NCI-H1417 (cell line): ENCODE data around the gene KCNAB1.

Experiments used
- DNase-seq, 3 experiments: peaks; one replicate each; lab custom pipeline; 2025; lab: John Stamatoyannopoulos, UW

KCNAB1 gene

GRCh38 chr3:156455839-156456238 lies 335.5 kb downstream of the KCNAB1 start:
- no peak for DNase-seq

GRCh38 chr3:156456771-156457224 lies 336.4 kb downstream of the KCNAB1 start:
- DNase-seq = no peak

- no peak for DNase-seq
Observed at GRCh38 chr3:156459434-156459833, 339.1 kb downstream of the KCNAB1 start.

- DNase-seq = no peak
Observed at GRCh38 chr3:156460206-156460611, 339.8 kb downstream of the KCNAB1 start.

- no peak for DNase-seq
Observed at GRCh38 chr3:156461889-156462288, 341.5 kb downstream of the KCNAB1 start.

- no peak for DNase-seq
Observed at GRCh38 chr3:156463123-156463522, 342.7 kb downstream of the KCNAB1 start.

- DNase-seq = no peak
Observed at GRCh38 chr3:156465194-156465593, 344.8 kb downstream of the KCNAB1 start.

- DNase-seq = no peak
Observed at GRCh38 chr3:156469456-156469855, 349.1 kb downstream of the KCNAB1 start.

GRCh38 chr3:156471431-156471830 lies 351.1 kb downstream of the KCNAB1 start:
- DNase-seq = peak in 2 of 3 experiments; percentile 43 to 52

GRCh38 chr3:156472150-156472549 lies 351.8 kb downstream of the KCNAB1 start:
- DNase-seq = no peak

GRCh38 chr3:156472684-156473083 lies 352.3 kb downstream of the KCNAB1 start:
- DNase-seq = no peak

GRCh38 chr3:156473341-156473740 lies 353.0 kb downstream of the KCNAB1 start:
- DNase-seq = no peak

- DNase-seq = no peak
Observed at GRCh38 chr3:156474560-156475389, 354.4 kb downstream of the KCNAB1 start.

- DNase-seq = no peak
Observed at GRCh38 chr3:156477323-156477722, 356.9 kb downstream of the KCNAB1 start.

- DNase-seq = no peak
Observed at GRCh38 chr3:156478891-156479290, 358.5 kb downstream of the KCNAB1 start.

- no peak for DNase-seq
Observed at GRCh38 chr3:156479604-156480003, 359.2 kb downstream of the KCNAB1 start.

GRCh38 chr3:156480949-156481348 lies 360.6 kb downstream of the KCNAB1 start:
- DNase-seq = no peak

GRCh38 chr3:156483002-156483401 lies 362.6 kb downstream of the KCNAB1 start:
- no peak for DNase-seq

- no peak for DNase-seq
Observed at GRCh38 chr3:156483426-156483825, 363.0 kb downstream of the KCNAB1 start.

- DNase-seq = peak in 1 of 3 experiments; percentile 22
Observed at GRCh38 chr3:156483961-156484787, 363.8 kb downstream of the KCNAB1 start.

GRCh38 chr3:156488767-156489166 lies 368.4 kb downstream of the KCNAB1 start:
- DNase-seq = no peak

- DNase-seq = no peak
Observed at GRCh38 chr3:156489462-156489911, 369.1 kb downstream of the KCNAB1 start.

GRCh38 chr3:156491192-156491591 lies 370.8 kb downstream of the KCNAB1 start:
- no peak for DNase-seq
